GM10266 (cell line): ENCODE results near the gene TMEM185A.

Source experiments
- DNase-seq: peaks from one replicate; pipeline ENCODE4 v3.0.0; 2012; ENCODE audit errors: extremely low spot score
- CTCF ChIP-seq: IDR thresholded peaks from 2 replicates; pipeline ENCODE4 v1.5.1; 2012; ENCODE audit warnings: mild to moderate bottlenecking, low read depth; ENCODE audit not compliant: control insufficient read depth, insufficient read depth; ENCODE audit errors: missing control alignments

The TMEM185A gene

GRCh38 chrX:149648932-149649331 lies 17.3 kb upstream of the TMEM185A start:
- DNase-seq = no peak
- TF ChIP-seq CTCF = no peak

GRCh38 chrX:149647505-149647904 lies 15.9 kb upstream of the TMEM185A start:
- DNase-seq = no peak
- TF ChIP-seq CTCF = no peak

GRCh38 chrX:149643496-149643895 lies 11.9 kb upstream of the TMEM185A start:
- TF ChIP-seq CTCF = no peak
- no peak for DNase-seq

- no peak for DNase-seq
- TF ChIP-seq CTCF = no peak
Measured at GRCh38 chrX:149641835-149642234, 10.2 kb upstream of the TMEM185A start.

- TF ChIP-seq CTCF = no peak
- DNase-seq = no peak
Measured at GRCh38 chrX:149641432-149641831, 9.8 kb upstream of the TMEM185A start.

- no peak for DNase-seq
- no peak for TF ChIP-seq CTCF
Measured at GRCh38 chrX:149639568-149639967, 8.0 kb upstream of the TMEM185A start.

- TF ChIP-seq CTCF = no peak
- no peak for DNase-seq
Measured at GRCh38 chrX:149638860-149639259, 7.3 kb upstream of the TMEM185A start.
